Measurements from ENCODE around the gene KLK5.
"Not testable (repeated sequence)": the region's sequence is repeated elsewhere in the genome, so short reads cannot be mapped to it uniquely, and the experiment has no call there.

The KLK5 gene

DNA sequence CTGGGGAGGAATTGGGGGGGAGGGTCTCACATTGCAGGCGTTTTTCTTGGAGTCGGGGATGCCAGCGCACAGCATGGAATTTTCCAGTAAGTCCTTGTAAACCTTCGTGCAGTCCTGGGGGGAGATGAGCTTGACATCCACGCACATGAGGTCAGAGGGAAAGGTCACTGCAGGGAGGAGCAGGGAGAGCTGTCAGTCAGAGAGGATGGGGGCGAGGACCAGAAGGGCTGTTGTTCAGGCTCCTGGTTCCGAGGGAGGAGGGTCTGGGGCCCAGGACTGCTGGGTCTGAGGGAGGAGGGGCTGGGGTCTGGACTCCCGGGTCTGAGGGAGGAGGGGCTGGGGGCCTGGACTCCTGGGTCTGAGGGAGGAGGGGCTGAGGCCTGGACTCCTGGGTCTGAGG, 26.9 kb upstream of the KLK5 start:
- no peak for DNase-seq (ENCODE audit: low read depth)
- TF ChIP-seq, protein P1, sequence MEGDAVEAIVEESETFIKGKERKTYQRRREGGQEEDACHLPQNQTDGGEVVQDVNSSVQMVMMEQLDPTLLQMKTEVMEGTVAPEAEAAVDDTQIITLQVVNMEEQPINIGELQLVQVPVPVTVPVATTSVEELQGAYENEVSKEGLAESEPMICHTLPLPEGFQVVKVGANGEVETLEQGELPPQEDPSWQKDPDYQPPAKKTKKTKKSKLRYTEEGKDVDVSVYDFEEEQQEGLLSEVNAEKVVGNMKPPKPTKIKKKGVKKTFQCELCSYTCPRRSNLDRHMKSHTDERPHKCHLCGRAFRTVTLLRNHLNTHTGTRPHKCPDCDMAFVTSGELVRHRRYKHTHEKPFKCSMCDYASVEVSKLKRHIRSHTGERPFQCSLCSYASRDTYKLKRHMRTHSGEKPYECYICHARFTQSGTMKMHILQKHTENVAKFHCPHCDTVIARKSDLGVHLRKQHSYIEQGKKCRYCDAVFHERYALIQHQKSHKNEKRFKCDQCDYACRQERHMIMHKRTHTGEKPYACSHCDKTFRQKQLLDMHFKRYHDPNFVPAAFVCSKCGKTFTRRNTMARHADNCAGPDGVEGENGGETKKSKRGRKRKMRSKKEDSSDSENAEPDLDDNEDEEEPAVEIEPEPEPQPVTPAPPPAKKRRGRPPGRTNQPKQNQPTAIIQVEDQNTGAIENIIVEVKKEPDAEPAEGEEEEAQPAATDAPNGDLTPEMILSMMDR (conservative IDR thresholded peaks at IDR 0.05; ENCODE audit: low read length): no peak

DNA sequence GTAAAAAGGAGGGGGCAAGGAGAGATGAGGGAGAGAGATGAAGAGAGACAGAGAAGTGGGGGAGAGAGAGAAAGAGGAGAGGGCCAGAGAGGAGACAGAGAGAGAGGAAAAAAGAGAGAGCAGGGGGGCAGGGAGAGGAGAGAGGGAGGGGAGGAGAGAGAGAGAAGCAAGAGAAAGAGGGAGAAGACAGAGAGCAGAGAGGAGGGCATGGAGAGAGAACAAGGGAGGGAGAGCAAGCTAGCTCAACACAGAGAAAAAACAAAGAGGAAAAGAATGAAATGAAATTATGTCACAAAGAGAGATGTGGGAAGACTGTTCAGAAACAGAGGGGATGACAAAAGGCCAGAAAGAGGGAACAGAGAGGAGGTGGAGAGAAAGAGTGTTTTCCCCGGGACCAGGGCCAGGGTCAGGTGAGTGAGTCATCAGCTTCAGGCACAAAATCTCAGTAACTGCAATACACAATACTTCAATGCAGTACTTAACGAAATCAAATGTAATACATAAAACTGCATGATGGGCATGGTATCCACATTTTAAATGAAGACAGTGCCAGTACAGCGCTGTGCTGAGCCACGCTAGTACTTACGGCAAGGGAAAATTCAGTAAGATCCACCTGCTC, 26.0 kb upstream of the KLK5 start:
- TF ChIP-seq, protein P1 (conservative IDR thresholded peaks at IDR 0.05; ENCODE audit: low read length): no peak
- no peak overlapping the region for H3K4me3 ChIP-seq (ENCODE audit: low read length)
- no peak for DNase-seq (ENCODE audit: low read depth)

More for the DNA sequence above, 26.9 kb upstream of the KLK5 start:
- no peak overlapping the region for H3K4me3 ChIP-seq (ENCODE audit: low read length)

DNA sequence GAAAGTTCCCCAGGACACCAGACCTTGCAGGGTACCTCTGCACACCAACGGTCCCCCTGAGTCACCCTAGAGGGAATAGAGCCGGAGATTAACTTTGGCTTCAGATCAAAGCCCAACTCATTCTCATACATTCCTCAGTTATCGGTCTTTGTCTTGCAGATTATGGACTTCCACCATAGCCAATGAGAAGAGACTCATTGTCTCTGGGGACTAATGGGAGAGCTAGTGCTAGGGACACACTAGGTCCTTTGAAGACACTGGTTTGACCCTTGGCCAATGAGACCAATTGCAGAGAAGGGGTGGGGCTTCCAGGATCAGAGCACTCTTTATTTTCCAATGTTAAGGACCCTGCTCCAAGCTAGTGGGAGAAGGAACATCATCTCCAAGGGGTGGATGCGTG, 24.8 kb upstream of the KLK5 start:
- DNase-seq (ENCODE audit: low read depth): no peak
- TF ChIP-seq, protein P1 (conservative IDR thresholded peaks at IDR 0.05; ENCODE audit: low read length): no peak
- H3K4me3 ChIP-seq (ENCODE audit: low read length): no peak overlapping the region

DNA sequence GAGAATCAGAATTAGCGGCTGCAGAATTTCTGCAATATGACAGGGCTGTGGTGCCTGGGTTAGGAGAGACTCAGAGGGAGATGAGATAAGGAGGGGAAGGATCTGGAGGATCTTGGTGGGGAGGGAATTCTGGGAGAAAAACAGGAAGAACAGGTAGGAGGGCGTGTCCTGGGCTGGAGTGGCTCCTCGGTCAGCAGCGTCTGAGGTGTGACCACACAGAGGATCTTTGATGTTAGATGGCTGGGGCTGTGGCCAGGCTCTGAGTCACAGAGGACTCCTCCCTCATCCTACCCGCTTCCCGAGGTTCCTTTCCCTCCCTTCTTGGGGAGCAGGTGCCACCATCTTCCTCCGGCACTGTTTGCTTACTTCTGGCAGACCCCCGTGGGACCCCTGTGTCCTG, 22.9 kb upstream of the KLK5 start:
- TF ChIP-seq, protein P1 (conservative IDR thresholded peaks at IDR 0.05; ENCODE audit: low read length): no peak
- DNase-seq (ENCODE audit: low read depth): no peak
- H3K4me3 ChIP-seq (ENCODE audit: low read length): no peak overlapping the region

DNA sequence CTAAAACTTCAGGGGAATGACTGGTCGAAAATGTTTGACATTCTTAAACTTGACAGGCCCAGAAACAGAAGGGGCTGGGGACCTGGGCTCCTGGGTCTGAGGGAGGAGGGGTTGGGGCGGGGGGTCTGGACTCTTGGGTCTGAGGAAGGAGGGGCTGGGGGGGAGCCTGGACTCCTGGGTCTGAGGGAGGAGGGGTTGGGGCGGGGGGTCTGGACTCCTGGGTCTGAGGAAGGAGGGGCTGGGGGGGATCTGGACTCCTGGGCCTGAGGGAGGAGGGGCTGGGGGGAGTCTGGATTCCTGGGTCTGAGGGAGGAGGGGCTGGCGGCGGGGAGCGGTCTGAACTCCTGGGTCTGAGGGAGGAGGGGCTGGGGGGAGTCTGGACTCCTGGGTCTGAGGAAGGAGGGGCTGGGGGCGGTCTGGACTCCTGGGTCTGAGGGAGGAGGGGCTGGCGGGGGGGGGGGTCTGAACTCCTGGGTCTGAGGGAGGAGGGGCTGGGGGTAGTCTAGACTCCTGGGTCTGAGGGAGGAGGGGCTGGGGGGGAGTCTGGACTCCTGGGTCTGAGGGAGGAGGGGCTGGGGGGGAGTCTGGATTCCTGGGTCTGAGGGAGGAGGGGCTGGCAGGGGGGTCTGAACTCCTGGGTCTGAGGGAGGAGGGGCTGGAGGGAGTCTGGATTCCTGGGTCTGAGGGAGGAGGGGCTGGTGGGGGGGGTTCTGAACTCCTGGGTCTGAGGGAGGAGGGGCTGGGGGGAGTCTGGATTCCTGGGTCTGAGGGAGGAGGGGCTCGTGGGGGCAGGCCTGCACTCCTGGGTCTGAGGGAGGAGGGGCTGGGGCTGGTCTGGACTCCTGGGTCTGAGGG, 22.1 kb upstream of the KLK5 start:
- DNase-seq (ENCODE audit: low read depth): no peak
- TF ChIP-seq, protein P1 (conservative IDR thresholded peaks at IDR 0.05; ENCODE audit: low read length): no peak
- no peak overlapping the region for H3K4me3 ChIP-seq (ENCODE audit: low read length)

DNA sequence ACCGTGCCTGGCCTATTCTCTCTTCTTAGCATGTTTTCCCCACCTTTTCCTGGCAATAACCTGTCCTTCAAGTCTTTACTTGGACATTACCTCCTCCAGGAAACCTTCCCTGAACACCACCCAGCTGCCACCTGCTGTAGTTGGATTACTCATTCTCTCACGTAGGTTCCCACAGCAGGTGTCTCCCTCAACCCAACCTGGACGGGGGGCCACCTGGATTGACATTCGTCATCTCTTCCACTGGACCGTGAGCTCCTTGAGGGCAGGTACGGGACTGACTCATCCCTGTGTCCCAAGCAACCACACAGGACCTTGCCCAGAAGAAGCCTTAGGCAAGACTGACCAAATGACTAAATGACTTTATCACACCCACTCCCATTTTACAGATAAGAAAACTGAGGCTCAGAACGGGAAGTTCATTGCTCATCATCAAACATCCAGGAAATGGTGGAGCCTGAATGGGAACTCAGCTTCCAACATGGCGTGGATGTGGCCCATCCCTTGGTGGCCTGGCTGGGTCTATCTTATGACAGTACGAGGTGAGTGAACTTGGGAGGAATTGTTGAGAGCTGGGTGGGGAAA, 20.0 kb upstream of the KLK5 start:
- TF ChIP-seq, protein P1 (conservative IDR thresholded peaks at IDR 0.05; ENCODE audit: low read length): no peak
- DNase-seq (ENCODE audit: low read depth): no peak
- no peak overlapping the region for H3K4me3 ChIP-seq (ENCODE audit: low read length)

DNA sequence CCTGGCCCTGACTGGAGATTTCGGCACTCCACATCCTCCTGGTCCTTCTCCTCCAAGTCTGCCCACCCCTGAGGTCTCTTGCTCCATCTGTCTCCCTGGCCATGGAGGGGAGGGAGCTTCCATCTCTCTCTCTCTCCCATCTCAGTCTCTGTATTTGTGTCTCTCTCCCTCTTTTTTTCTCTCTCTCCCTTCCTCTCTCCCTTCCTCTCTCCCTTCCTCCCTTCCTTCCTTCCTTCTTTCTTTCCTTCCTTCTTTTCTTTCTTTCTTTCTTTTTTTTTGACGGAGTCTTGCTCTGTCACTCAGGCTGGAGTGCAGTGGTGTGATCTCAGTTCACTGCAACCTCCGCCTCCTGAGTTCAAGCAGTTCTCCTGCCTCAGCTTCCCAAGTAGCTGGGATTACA, 17.0 kb upstream of the KLK5 start:
- H3K4me3 ChIP-seq (ENCODE audit: low read length); DNase-seq (ENCODE audit: low read depth): not testable (repeated sequence)

Measured in AG10803 (cell line).